ENCODE results near the gene LAMA5. TPM values are rescaled to one million over a fixed set of nuclear protein-coding genes. Genes with fewer than 3 reads are reported as not detected.

The LAMA5 gene
- total and polyA plus RNA-seq, 2 donors (not counting 1 experiment from before 2014, with no cell fraction given), result 52.9 to 83.5 TPM

- Histone ChIP-seq H3K4me3 (ENCODE audit: control extremely low read depth in 1 of 5, extremely low read depth in 1 of 5, insufficient read depth in 1 of 5, low read depth in 2 of 5, low read length in 4 of 5) (no peak overlapping the region), H3K27ac (ENCODE audit: low read length in 2 of 2) (no peak overlapping the region), H3K4me2 (replicated peaks; ENCODE audit: low read depth, low read length, poor library complexity, severe bottlenecking) (no peak overlapping the region), H3K79me2 (ENCODE audit: control insufficient read depth, insufficient read depth, low read length) (no peaks in the 10 kb centered on the region), H2AFZ (ENCODE audit: insufficient read depth, low read depth, low read length, poor library complexity, severe bottlenecking) (no peak overlapping the region), H3K27me3 (replicated peaks in 1 of 4; ENCODE audit: control extremely low read depth in 1 of 4, control insufficient read depth in 3 of 4, insufficient read depth in 4 of 4, low read length in 3 of 4) (no peaks in the 10 kb centered on the region), H3K4me1 (ENCODE audit: control insufficient read depth in 2 of 2, insufficient read depth in 2 of 2, low read length in 2 of 2) (no peaks in the 10 kb centered on the region), H3K36me3 (replicated peaks in 1 of 2; ENCODE audit: control extremely low read depth in 1 of 2, control insufficient read depth in 1 of 2, extremely low read depth in 1 of 2, insufficient read depth in 2 of 2, low read length in 1 of 2) (no peaks in the 10 kb centered on the region), H3K9ac (ENCODE audit: low read length) (no peak overlapping the region), H4K20me1 (ENCODE audit: control insufficient read depth, insufficient read depth, low read length, poor library complexity, severe bottlenecking) (no peaks in the 10 kb centered on the region), H3K9me3 (ENCODE audit: control extremely low read depth in 1 of 3, control insufficient read depth in 2 of 3, insufficient read depth in 1 of 3, low read length in 2 of 3) (peaks cover 0 to 4% (median 0%) of the 10 kb centered on the region in 3 donors)
- no peak overlapping the region for H3K4me3 Mint-ChIP-seq
- H3K9me3 Mint-ChIP-seq (ENCODE audit: insufficient read depth), result peaks cover 3% of the 10 kb centered on the region
- no peak for TF ChIP-seq EZH2 (IDR thresholded peaks at IDR 0.05; ENCODE audit: borderline replicate concordance, insufficient read depth, low read depth, low read length, poor library complexity, severe bottlenecking)
- TF ChIP-seq, protein P1, sequence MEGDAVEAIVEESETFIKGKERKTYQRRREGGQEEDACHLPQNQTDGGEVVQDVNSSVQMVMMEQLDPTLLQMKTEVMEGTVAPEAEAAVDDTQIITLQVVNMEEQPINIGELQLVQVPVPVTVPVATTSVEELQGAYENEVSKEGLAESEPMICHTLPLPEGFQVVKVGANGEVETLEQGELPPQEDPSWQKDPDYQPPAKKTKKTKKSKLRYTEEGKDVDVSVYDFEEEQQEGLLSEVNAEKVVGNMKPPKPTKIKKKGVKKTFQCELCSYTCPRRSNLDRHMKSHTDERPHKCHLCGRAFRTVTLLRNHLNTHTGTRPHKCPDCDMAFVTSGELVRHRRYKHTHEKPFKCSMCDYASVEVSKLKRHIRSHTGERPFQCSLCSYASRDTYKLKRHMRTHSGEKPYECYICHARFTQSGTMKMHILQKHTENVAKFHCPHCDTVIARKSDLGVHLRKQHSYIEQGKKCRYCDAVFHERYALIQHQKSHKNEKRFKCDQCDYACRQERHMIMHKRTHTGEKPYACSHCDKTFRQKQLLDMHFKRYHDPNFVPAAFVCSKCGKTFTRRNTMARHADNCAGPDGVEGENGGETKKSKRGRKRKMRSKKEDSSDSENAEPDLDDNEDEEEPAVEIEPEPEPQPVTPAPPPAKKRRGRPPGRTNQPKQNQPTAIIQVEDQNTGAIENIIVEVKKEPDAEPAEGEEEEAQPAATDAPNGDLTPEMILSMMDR (IDR thresholded peaks at IDR 0.05), result no peak
- peaks cover 1% of the 10 kb centered on the region for H3K4me1 Mint-ChIP-seq
- intact Hi-C loops (cut with micrococcal nuclease), result no loop called here
- no peaks in the 10 kb centered on the region for H3K27me3 Mint-ChIP-seq
- DNase-seq (no peak), ATAC-seq (ENCODE audit: low read depth) (no peak)
- WGBS (ENCODE audit: insufficient coverage), result 83% methylated on average over 9 of the region's 9 CpGs
- no peak overlapping the region for H3K27ac Mint-ChIP-seq
- CTCF ChIA-PET, result no interaction called here
- POLR2A ChIA-PET, result no interaction called here
Observed at GRCh38 chr20:62347445-62347844, 19.7 kb downstream of the LAMA5 start.

GRCh38 chr20:62347151-62347404, 20.0 kb downstream of the LAMA5 start:
- H3K4me1 ChIP-seq (ENCODE audit: control insufficient read depth in 2 of 2, insufficient read depth in 2 of 2, low read length in 2 of 2), result no peaks in the 10 kb centered on the region
- Mint-ChIP-seq H3K27ac (no peak overlapping the region), H3K4me3 (no peak overlapping the region), H3K9me3 (ENCODE audit: insufficient read depth) (peaks cover 3% of the 10 kb centered on the region), H3K27me3 (no peaks in the 10 kb centered on the region), H3K4me1 (peaks cover 1% of the 10 kb centered on the region)
- DNase-seq (no peak), ATAC-seq (ENCODE audit: low read depth) (no peak)
- H3K9ac ChIP-seq (ENCODE audit: low read length), result no peak overlapping the region
- CTCF ChIA-PET, result no interaction called here
- H3K27ac ChIP-seq (ENCODE audit: low read length in 2 of 2), result no peak overlapping the region
- no peaks in the 10 kb centered on the region for H3K79me2 ChIP-seq (ENCODE audit: control insufficient read depth, insufficient read depth, low read length)
- H2AFZ ChIP-seq (ENCODE audit: insufficient read depth, low read depth, low read length, poor library complexity, severe bottlenecking), result no peak overlapping the region
- H3K9me3 ChIP-seq (ENCODE audit: control extremely low read depth in 1 of 3, control insufficient read depth in 2 of 3, insufficient read depth in 1 of 3, low read length in 2 of 3), result peaks cover 0 to 4% (median 0%) of the 10 kb centered on the region in 3 donors
- no peak overlapping the region for H3K4me2 ChIP-seq (replicated peaks; ENCODE audit: low read depth, low read length, poor library complexity, severe bottlenecking)
- H3K27me3 ChIP-seq (replicated peaks in 1 of 4; ENCODE audit: control extremely low read depth in 1 of 4, control insufficient read depth in 3 of 4, insufficient read depth in 4 of 4, low read length in 3 of 4), result no peaks in the 10 kb centered on the region
- TF ChIP-seq, protein P1 (IDR thresholded peaks at IDR 0.05), result no peak
- TF ChIP-seq EZH2 (IDR thresholded peaks at IDR 0.05; ENCODE audit: borderline replicate concordance, insufficient read depth, low read depth, low read length, poor library complexity, severe bottlenecking), result no peak
- POLR2A ChIA-PET, result no interaction called here
- no peaks in the 10 kb centered on the region for H4K20me1 ChIP-seq (ENCODE audit: control insufficient read depth, insufficient read depth, low read length, poor library complexity, severe bottlenecking)
- no peak overlapping the region for H3K4me3 ChIP-seq (ENCODE audit: control extremely low read depth in 1 of 5, extremely low read depth in 1 of 5, insufficient read depth in 1 of 5, low read depth in 2 of 5, low read length in 4 of 5)
- no peaks in the 10 kb centered on the region for H3K36me3 ChIP-seq (replicated peaks in 1 of 2; ENCODE audit: control extremely low read depth in 1 of 2, control insufficient read depth in 1 of 2, extremely low read depth in 1 of 2, insufficient read depth in 2 of 2, low read length in 1 of 2)
- intact Hi-C loops (cut with micrococcal nuclease), result no loop called here
- WGBS (ENCODE audit: insufficient coverage), result 94% methylated on average over 10 of the region's 10 CpGs

Measured in B cell (primary cell).